ENCODE data around the gene TAPBP. TPM values are rescaled to one million over a fixed set of nuclear protein-coding genes. Genes with fewer than 3 reads are reported as not detected.
A peak's percentile ranks its signal among the peaks of the same experiment; 100 is the strongest.
"Not testable (repeated sequence)": the region's sequence is repeated elsewhere in the genome, so short reads cannot be mapped to it uniquely, and the experiment has no call there.

The TAPBP gene
- total RNA-seq, result 117 and 130 TPM in 2 replicates
- long read RNA-seq, transcript TAPBP-234 (8 exons, 3,759 nt), result major isoform, 9 of 18 reads
- long read RNA-seq, partial matches to known transcripts, result 1 of 18 reads
- long read RNA-seq, other reads (novel, unspliced or antisense), result 8 of 18 reads

DNA sequence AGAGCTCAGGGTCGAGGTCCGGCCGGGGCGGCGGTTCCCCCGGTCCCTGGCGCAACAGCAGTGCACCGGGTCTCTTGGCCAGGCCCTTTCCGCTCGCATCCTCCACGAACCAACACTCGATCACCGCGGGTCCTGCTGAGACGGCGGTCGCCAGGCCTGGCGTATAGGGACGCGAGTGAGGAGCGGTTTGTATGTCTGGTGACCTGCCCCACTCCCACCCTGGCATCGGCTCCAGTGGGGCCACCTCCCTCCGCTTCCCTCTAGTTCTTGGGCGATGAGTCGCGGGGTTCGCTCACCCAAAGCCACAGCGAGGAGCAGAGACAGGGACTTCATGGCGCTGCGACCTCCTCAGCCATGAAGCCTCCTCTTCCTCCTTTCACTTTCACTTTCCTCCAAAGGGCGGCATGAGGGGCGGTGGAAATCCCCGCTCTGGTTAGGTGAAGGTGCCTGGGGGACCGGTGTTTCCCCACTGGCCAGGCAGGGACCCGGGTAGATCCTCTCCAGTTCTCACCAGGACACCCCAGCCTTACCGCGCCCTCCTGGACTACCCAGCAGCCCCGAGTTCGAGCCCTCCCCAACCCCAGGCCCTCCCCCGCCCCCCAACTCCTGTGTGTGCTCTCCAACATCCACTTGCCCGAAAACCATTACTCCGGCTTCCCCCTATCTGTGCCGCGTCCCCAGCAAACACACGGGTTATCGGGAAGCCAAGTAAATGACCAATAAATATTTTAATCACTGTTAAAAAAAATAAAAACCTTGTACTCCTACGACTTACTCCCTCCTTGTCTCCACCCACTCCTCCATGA lies at the start of gene TAPBP:
Gene TAPBP, minus strand, starts transcription at position 370 of the 806 bp plus-strand sequence. Its CDS starts 37 bp downstream, at position 333.
- no peaks in the 10 kb centered on the region for H3K27me3 Mint-ChIP-seq (ENCODE audit: unreplicated experiment)
- no peaks in the 10 kb centered on the region for H3K9me3 Mint-ChIP-seq (ENCODE audit: unreplicated experiment)
- peak within 1 kb of the TSS; percentile 99 for H3K27ac Mint-ChIP-seq (ENCODE audit: unreplicated experiment)
- H3K36me3 Mint-ChIP-seq (ENCODE audit: unreplicated experiment), result peaks cover 9% of the 10 kb centered on the region
- TF ChIP-seq, protein P1, sequence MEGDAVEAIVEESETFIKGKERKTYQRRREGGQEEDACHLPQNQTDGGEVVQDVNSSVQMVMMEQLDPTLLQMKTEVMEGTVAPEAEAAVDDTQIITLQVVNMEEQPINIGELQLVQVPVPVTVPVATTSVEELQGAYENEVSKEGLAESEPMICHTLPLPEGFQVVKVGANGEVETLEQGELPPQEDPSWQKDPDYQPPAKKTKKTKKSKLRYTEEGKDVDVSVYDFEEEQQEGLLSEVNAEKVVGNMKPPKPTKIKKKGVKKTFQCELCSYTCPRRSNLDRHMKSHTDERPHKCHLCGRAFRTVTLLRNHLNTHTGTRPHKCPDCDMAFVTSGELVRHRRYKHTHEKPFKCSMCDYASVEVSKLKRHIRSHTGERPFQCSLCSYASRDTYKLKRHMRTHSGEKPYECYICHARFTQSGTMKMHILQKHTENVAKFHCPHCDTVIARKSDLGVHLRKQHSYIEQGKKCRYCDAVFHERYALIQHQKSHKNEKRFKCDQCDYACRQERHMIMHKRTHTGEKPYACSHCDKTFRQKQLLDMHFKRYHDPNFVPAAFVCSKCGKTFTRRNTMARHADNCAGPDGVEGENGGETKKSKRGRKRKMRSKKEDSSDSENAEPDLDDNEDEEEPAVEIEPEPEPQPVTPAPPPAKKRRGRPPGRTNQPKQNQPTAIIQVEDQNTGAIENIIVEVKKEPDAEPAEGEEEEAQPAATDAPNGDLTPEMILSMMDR (IDR thresholded peaks at IDR 0.05), result no peak
- peaks cover 53% of the 10 kb centered on the region for H3K4me1 Mint-ChIP-seq (ENCODE audit: unreplicated experiment)
- DNase-seq (ENCODE audit: extremely low spot score, unreplicated experiment), result no peak
- peak within 1 kb of the TSS; percentile 96 for H3K4me3 Mint-ChIP-seq (ENCODE audit: unreplicated experiment)

DNA sequence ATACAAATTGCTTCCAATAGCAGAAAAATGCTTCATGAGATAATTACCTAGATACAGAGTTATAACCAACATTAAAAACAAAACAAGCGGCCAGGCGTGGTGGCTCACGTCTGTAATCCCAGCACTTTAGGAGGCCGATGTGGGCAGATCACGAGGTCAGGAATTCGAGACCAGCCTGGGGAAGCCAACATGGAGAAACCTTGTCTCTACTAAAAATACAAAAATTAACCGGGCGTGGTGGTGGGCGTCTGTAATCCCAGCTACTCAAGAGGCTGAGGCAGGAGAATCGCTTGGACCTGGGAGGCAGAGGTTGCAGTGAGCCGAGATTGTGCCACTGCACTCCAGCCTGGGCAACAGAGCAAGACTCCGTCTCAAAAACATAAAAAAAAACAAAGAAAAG lies 49.6 kb upstream of the TAPBP start:
- H3K4me3 Mint-ChIP-seq (ENCODE audit: unreplicated experiment); H3K9me3 Mint-ChIP-seq (ENCODE audit: unreplicated experiment); H3K4me1 Mint-ChIP-seq (ENCODE audit: unreplicated experiment); DNase-seq (ENCODE audit: extremely low spot score, unreplicated experiment); H3K27ac Mint-ChIP-seq (ENCODE audit: unreplicated experiment); H3K36me3 Mint-ChIP-seq (ENCODE audit: unreplicated experiment): not testable (repeated sequence)
- peaks cover 31% of the 10 kb centered on the region for H3K27me3 Mint-ChIP-seq (ENCODE audit: unreplicated experiment)

DNA sequence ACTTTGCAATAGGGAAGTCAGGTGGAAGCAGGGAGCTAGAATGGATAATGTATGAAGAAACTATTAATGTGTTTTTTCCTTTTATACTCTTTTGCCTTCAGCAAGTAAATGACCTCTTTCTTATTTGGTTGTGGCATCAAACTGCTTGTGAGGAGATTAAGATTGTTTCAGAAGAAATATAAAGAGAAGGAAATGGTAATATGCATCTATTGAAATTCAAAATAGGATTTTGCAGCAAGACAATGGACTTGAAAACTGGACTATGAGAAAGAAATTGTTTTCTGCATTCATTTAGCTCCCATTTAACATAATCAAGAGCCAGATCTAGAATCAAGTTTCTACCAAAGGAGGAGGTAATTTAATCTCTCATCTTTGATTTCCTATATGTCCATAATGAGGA lies 45.5 kb upstream of the TAPBP start:
- Mint-ChIP-seq H3K27ac (ENCODE audit: unreplicated experiment) (no peak overlapping the region), H3K9me3 (ENCODE audit: unreplicated experiment) (no peaks in the 10 kb centered on the region), H3K4me3 (ENCODE audit: unreplicated experiment) (no peak overlapping the region), H3K4me1 (ENCODE audit: unreplicated experiment) (no peaks in the 10 kb centered on the region), H3K27me3 (ENCODE audit: unreplicated experiment) (peaks cover 50% of the 10 kb centered on the region), H3K36me3 (ENCODE audit: unreplicated experiment) (no peaks in the 10 kb centered on the region)
- no peak for DNase-seq (ENCODE audit: extremely low spot score, unreplicated experiment)
- TF ChIP-seq, protein P1 (IDR thresholded peaks at IDR 0.05), result no peak

DNA sequence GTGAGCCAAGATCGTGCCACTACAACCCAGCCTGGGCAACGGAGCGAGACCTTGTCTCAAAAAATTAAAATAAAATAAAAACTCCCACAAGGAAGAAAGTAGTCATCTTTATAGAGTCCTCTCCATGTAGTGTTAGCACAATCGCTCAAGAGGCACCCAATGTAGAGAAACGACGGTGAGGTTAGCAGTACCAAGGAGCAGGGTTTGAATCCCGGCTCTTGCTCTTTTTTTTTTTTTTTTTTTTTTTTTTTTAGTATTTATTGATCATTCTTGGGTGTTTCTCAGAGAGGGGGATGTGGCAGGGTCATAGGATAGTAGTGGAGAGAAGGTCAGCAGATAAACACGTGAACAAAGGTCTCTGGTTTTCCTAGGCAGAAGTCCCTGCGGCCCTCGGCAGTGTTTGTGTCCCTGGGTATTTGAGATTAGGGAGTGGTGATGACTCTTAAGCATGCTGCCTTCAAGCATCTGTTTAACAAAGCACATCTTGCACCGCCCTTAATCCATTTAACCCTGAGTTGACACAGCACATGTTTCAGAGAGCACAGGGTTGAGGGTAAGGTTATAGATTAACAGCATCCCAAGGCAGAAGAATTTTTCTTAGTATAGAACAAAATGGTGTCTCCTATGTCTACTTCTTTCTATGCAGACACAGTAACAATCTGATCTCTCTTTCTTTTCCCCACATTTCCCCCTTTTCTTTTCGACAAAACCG lies 43.4 kb upstream of the TAPBP start:
- not testable (repeated sequence) for H3K27ac Mint-ChIP-seq (ENCODE audit: unreplicated experiment); H3K4me3 Mint-ChIP-seq (ENCODE audit: unreplicated experiment); DNase-seq (ENCODE audit: extremely low spot score, unreplicated experiment); H3K9me3 Mint-ChIP-seq (ENCODE audit: unreplicated experiment); H3K4me1 Mint-ChIP-seq (ENCODE audit: unreplicated experiment); H3K36me3 Mint-ChIP-seq (ENCODE audit: unreplicated experiment)
- H3K27me3 Mint-ChIP-seq (ENCODE audit: unreplicated experiment), result peaks cover 56% of the 10 kb centered on the region

DNA sequence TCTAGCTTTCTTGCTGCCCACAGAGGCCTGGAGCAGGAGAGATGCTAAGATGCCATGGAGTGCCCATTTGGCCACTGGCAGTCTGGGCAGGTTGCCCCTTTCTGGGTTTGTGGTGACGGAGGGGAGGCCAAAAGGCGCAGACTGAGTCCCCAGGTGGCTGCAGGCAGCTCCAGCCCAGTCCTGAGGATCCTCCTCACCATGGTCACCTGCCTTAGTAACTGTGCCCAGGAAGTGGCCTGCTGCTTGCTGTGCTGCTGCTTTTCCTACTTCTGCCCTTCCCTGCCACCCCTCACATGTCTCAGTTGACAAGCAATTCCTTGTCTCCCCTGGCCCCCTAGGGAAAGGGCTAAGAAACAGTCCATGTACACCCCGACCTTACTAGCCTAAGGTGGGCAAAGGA lies 42.4 kb upstream of the TAPBP start:
- Mint-ChIP-seq H3K4me3 (ENCODE audit: unreplicated experiment) (no peak overlapping the region), H3K4me1 (ENCODE audit: unreplicated experiment) (no peaks in the 10 kb centered on the region), H3K36me3 (ENCODE audit: unreplicated experiment) (no peaks in the 10 kb centered on the region), H3K27ac (ENCODE audit: unreplicated experiment) (no peak overlapping the region), H3K9me3 (ENCODE audit: unreplicated experiment) (no peaks in the 10 kb centered on the region), H3K27me3 (ENCODE audit: unreplicated experiment) (peaks cover 54% of the 10 kb centered on the region)
- DNase-seq (ENCODE audit: extremely low spot score, unreplicated experiment), result no peak
- TF ChIP-seq, protein P1 (IDR thresholded peaks at IDR 0.05), result no peak

DNA sequence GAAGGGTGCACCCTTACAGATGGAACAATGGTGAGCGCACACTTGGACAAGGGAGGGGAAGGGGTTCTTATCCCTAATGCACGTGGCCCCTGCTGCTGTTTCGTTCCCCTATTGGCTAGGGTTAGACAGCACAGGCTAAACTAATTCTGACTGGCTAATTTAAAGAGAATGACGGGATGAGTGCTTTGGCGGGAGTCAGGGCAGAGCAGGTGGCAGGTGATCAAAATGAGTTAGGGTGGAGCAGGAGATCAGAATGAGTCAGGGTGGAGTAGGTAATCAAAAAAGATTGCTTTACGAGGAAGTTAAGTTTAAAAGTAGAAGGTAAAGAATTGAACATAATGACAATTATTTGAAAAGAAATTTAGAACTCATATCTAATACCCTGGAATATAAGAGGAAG lies 42.0 kb upstream of the TAPBP start:
- H3K9me3 Mint-ChIP-seq (ENCODE audit: unreplicated experiment); H3K4me1 Mint-ChIP-seq (ENCODE audit: unreplicated experiment); H3K36me3 Mint-ChIP-seq (ENCODE audit: unreplicated experiment); H3K4me3 Mint-ChIP-seq (ENCODE audit: unreplicated experiment); H3K27ac Mint-ChIP-seq (ENCODE audit: unreplicated experiment); DNase-seq (ENCODE audit: extremely low spot score, unreplicated experiment): not testable (repeated sequence)
- peaks cover 52% of the 10 kb centered on the region for H3K27me3 Mint-ChIP-seq (ENCODE audit: unreplicated experiment)
